Measurements from ENCODE around the gene KRTAP25-1. TPM values are rescaled to one million over a fixed set of nuclear protein-coding genes. Genes with fewer than 3 reads are reported as not detected.

KRTAP25-1 gene
- total and polyA plus RNA-seq, 2 of the 8 experiments (the other 6 are each of a cell fraction or from before 2014, with no cell fraction given): not detected

GRCh38 chr21:30338717-30339116 lies 49.4 kb upstream of the KRTAP25-1 start (continued):
- TF ChIP-seq CHD7 (IDR thresholded peaks at IDR 0.05; ENCODE audit: insufficient replicate concordance, low read length) (no peak), HDAC2 (IDR thresholded peaks at IDR 0.05; ENCODE audit: borderline replicate concordance in 1 of 2, low read depth in 2 of 2, low read length in 2 of 2) (no peak), CTCF (IDR thresholded peaks at IDR 0.05; ENCODE audit: control extremely low read depth in 1 of 3, insufficient read depth in 1 of 3, low read depth in 1 of 3, low read length in 3 of 3) (no peak), KDM1A (IDR thresholded peaks at IDR 0.05; ENCODE audit: borderline replicate concordance, low read length) (no peak), MAX (IDR thresholded peaks at IDR 0.05) (no peak), EZH2 (IDR thresholded peaks at IDR 0.05; ENCODE audit: low read depth, low read length, severe bottlenecking) (no peak), RFX5 (IDR thresholded peaks at IDR 0.05; ENCODE audit: borderline replicate concordance, low read depth, low read length) (no peak), FOSL1 (IDR thresholded peaks at IDR 0.05; ENCODE audit: insufficient read depth, low read depth, low read length) (no peak)
